Osteocyte (in vitro differentiated cells): ENCODE data around the gene MTMR12. TPM values are rescaled to one million over a fixed set of nuclear protein-coding genes. Genes with fewer than 3 reads are reported as not detected.

Source experiments
- DNase-seq: peaks from one replicate; pipeline ENCODE4 v3.0.0; 2021; ENCODE audit warnings: mixed read lengths; ENCODE audit not compliant: unreplicated experiment; ENCODE audit errors: extremely low spot score
- H3K27ac Mint-ChIP-seq: one replicate; pipeline ENCODE4 v1.8.0; 2021; ENCODE audit warnings: mild to moderate bottlenecking, mixed read lengths; ENCODE audit not compliant: unreplicated experiment
- H3K27me3 Mint-ChIP-seq: one replicate; pipeline ENCODE4 v1.8.0; 2021; ENCODE audit warnings: mixed read lengths; ENCODE audit not compliant: unreplicated experiment
- H3K36me3 Mint-ChIP-seq: one replicate; pipeline ENCODE4 v1.8.0; 2021; ENCODE audit warnings: mixed read lengths; ENCODE audit not compliant: unreplicated experiment
- H3K4me1 Mint-ChIP-seq: one replicate; pipeline ENCODE4 v1.8.0; 2021; ENCODE audit warnings: mixed read lengths; ENCODE audit not compliant: unreplicated experiment
- H3K4me3 Mint-ChIP-seq: one replicate; pipeline ENCODE4 v1.8.0; 2021; ENCODE audit warnings: mild to moderate bottlenecking, moderate library complexity, mixed read lengths; ENCODE audit not compliant: unreplicated experiment
- H3K9me3 Mint-ChIP-seq: one replicate; pipeline ENCODE4 v1.8.0; 2021; ENCODE audit warnings: mixed read lengths; ENCODE audit not compliant: unreplicated experiment
- total RNA-seq: library from RNA; stranded (reverse); gene quantifications from 2 replicates; pipeline ENCODE4 v1.2.1, GENCODE V29; 2021
- TF ChIP-seq, protein P1 (sequence below): fragments of 200-600 bp; sonication (generic); IDR thresholded peaks from 2 replicates; pipeline ENCODE4 v1.5.0; 2021; ENCODE audit warnings: antibody characterized with exemption, mild to moderate bottlenecking, moderate library complexity

The MTMR12 gene
- total RNA-seq, 1 donor from 2014 or later, result 23.4 TPM

DNA sequence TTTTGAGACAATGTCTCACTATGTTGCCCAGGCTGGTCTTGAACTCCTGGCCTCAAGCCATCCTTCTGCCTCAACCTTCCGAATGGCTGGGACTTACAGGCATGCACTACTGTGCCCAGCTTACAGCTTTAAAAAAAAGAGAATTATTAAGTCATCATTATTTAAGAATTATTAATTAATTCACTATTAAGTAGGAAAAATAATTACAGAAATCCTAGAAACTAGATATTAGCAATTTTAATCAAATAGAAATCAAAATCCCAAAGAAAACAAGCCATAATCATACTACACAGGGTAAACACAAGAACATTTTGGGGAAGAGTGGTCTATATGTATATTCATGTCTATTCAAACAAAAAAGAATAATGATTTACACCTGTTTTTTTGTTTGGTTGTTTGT lies 19.6 kb upstream of the MTMR12 start:
- no peak overlapping the region for H3K27ac Mint-ChIP-seq

DNA sequence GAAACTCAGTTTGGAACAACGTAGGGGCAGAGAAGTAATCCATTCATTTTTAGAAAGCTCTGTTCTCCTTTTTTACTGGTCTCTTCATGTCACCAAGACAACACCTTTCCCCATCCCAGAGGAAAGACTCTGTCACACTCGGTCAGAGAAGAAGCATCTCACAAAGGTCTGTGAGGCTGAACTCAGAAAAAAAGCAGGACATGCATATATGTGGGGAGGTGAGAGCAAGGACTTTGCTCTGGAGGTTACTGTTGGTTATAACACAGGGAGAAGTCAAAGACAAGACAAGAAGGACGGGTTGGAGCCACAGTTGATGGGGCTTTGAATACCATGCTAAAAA lies 19.2 kb upstream of the MTMR12 start:
- TF ChIP-seq, protein P1, sequence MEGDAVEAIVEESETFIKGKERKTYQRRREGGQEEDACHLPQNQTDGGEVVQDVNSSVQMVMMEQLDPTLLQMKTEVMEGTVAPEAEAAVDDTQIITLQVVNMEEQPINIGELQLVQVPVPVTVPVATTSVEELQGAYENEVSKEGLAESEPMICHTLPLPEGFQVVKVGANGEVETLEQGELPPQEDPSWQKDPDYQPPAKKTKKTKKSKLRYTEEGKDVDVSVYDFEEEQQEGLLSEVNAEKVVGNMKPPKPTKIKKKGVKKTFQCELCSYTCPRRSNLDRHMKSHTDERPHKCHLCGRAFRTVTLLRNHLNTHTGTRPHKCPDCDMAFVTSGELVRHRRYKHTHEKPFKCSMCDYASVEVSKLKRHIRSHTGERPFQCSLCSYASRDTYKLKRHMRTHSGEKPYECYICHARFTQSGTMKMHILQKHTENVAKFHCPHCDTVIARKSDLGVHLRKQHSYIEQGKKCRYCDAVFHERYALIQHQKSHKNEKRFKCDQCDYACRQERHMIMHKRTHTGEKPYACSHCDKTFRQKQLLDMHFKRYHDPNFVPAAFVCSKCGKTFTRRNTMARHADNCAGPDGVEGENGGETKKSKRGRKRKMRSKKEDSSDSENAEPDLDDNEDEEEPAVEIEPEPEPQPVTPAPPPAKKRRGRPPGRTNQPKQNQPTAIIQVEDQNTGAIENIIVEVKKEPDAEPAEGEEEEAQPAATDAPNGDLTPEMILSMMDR, result no peak
- no peak for DNase-seq
- Mint-ChIP-seq H3K4me1 (peaks cover 2% of the 10 kb centered on the region), H3K36me3 (no peaks in the 10 kb centered on the region), H3K9me3 (peaks cover 9% of the 10 kb centered on the region), H3K27ac (no peak overlapping the region), H3K27me3 (peaks cover 4% of the 10 kb centered on the region), H3K4me3 (no peak overlapping the region)

More for the DNA sequence above, 19.6 kb upstream of the MTMR12 start:
- no peak overlapping the region for H3K4me3 Mint-ChIP-seq
- peaks cover 9% of the 10 kb centered on the region for H3K9me3 Mint-ChIP-seq
- TF ChIP-seq, protein P1, result no peak
- peaks cover 4% of the 10 kb centered on the region for H3K27me3 Mint-ChIP-seq
- H3K36me3 Mint-ChIP-seq, result no peaks in the 10 kb centered on the region
- DNase-seq, result no peak
- peaks cover 2% of the 10 kb centered on the region for H3K4me1 Mint-ChIP-seq

DNA sequence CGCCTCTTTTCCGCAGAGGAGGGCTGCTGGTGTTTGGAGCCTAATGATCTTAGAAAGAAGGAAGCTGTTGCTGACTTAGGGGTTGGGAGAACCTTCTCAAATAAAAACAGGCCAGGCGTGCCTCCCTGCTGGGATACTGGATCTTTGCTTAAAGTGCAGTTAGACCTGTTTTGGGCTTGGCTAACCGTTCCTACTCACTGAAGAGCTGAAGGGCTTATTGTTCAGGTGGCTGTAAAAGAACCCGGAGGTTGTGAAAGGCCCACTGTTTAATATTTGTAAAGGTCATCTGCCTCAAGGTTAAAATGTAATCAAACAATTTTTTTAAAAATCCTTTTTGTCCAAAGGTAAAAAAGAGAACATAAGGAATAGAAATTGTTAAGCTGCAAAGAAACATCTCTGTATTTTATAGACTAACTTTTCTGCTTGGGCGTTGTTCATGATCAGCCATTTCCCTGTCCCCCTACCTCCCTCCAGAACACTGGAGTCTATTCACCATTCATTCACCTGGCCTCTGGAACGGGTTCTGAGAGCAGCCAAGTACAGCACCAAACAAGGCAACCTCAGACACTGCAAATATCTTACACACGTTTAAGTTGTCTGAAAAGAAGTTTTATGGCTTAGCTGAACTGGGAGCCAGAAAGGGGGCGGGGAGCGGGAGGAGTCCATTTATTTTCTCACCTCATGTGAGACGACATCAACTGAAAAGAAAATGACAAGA lies 18.6 kb upstream of the MTMR12 start:
- no peak for DNase-seq
- no peak overlapping the region for H3K4me3 Mint-ChIP-seq
- no peaks in the 10 kb centered on the region for H3K36me3 Mint-ChIP-seq
- H3K27me3 Mint-ChIP-seq, result peaks cover 4% of the 10 kb centered on the region
- peaks cover 2% of the 10 kb centered on the region for H3K4me1 Mint-ChIP-seq
- peaks cover 6% of the 10 kb centered on the region for H3K9me3 Mint-ChIP-seq
- H3K27ac Mint-ChIP-seq, result no peak overlapping the region
- TF ChIP-seq, protein P1, result no peak

- DNase-seq, result peak; percentile 56
- Mint-ChIP-seq H3K36me3 (no peaks in the 10 kb centered on the region), H3K27ac (no peak overlapping the region), H3K27me3 (no peaks in the 10 kb centered on the region), H3K4me1 (peaks cover 2% of the 10 kb centered on the region), H3K4me3 (no peak overlapping the region), H3K9me3 (no peaks in the 10 kb centered on the region)
- TF ChIP-seq, protein P1, result no peak
These were observed 17.6 kb upstream of the MTMR12 start for GRCh38 chr5:32330126-32330971.

GRCh38 chr5:32329395-32329834 lies 16.7 kb upstream of the MTMR12 start:
- Mint-ChIP-seq H3K4me1 (peaks cover 11% of the 10 kb centered on the region), H3K9me3 (no peaks in the 10 kb centered on the region), H3K36me3 (no peaks in the 10 kb centered on the region), H3K27ac (no peak overlapping the region), H3K27me3 (no peaks in the 10 kb centered on the region), H3K4me3 (no peak overlapping the region)
- TF ChIP-seq, protein P1, result peak; percentile 72
- no peak for DNase-seq
